ENCODE measurements around the gene NKD1. TPM values are rescaled to one million over a fixed set of nuclear protein-coding genes. Genes with fewer than 3 reads are reported as not detected.

Gene NKD1
- total RNA-seq, 8 experiments from 2014 or later = 0.13 to 20.0 (median 1.2) TPM

- no peak overlapping the region for H3K4me3 ChIP-seq
- peaks cover 0 to 5% of the 10 kb centered on the region in 2 donors for H3K4me1 ChIP-seq (replicated peaks in 1 of 2)
- H3K27ac ChIP-seq = no peak overlapping the region
- 60 to 100% (median 99%) methylated on average over 1 to 11 of the region's 30 CpGs; no CpG with 5 or more reads in 4 of the 10 experiments for WGBS, 10 experiments
- no peak for ATAC-seq (replicated peaks in 6 of 8)
- in situ Hi-C loops (cut with MboI; ENCODE audit: low pct_unique_long_range_greater_than_20kb in 2 of 9, low sequenced_read_pairs in 9 of 9, unreplicated experiment in 9 of 9) = no loop called here
Observed at GRCh38 chr16:50632927-50633800, 85.0 kb downstream of the NKD1 start.

GRCh38 chr16:50634090-50634489 lies 85.9 kb downstream of the NKD1 start:
- no peak for ATAC-seq (replicated peaks in 6 of 8)
- Histone ChIP-seq H3K4me1 (replicated peaks in 1 of 2) (peaks cover 0 to 5% of the 10 kb centered on the region in 2 donors), H3K27ac (no peak overlapping the region), H3K4me3 (no peak overlapping the region)
- in situ Hi-C loops (cut with MboI; ENCODE audit: low pct_unique_long_range_greater_than_20kb in 2 of 9, low sequenced_read_pairs in 9 of 9, unreplicated experiment in 9 of 9) = no loop called here
- 60 to 100% (median 90%) methylated on average over 1 to 6 of the region's 7 CpGs for WGBS, 10 experiments

- peaks cover 0 to 5% of the 10 kb centered on the region in 2 donors for H3K4me1 ChIP-seq (replicated peaks in 1 of 2)
- H3K4me3 ChIP-seq = no peak overlapping the region
- in situ Hi-C loops (cut with MboI; ENCODE audit: low pct_unique_long_range_greater_than_20kb in 2 of 9, low sequenced_read_pairs in 9 of 9, unreplicated experiment in 9 of 9) = no loop called here
- no peak for ATAC-seq (replicated peaks in 6 of 8)
- H3K27ac ChIP-seq = no peak overlapping the region
- 33 to 71% (median 40%) methylated on average over 1 of the region's 1 CpG; no CpG with 5 or more reads in 7 of the 10 experiments for WGBS, 10 experiments
Observed at GRCh38 chr16:50634947-50635346, 86.8 kb downstream of the NKD1 start.

- ATAC-seq (replicated peaks in 6 of 8) = peak in 2 of 8 experiments; percentile 33 to 43
- Histone ChIP-seq H3K4me1 (replicated peaks in 1 of 2) (peaks cover 0 to 5% of the 10 kb centered on the region in 2 donors), H3K4me3 (no peak overlapping the region), H3K27ac (no peak overlapping the region)
- in situ Hi-C loops (cut with MboI; ENCODE audit: low pct_unique_long_range_greater_than_20kb in 2 of 9, low sequenced_read_pairs in 9 of 9, unreplicated experiment in 9 of 9) = no loop called here
- 50 to 100% (median 77%) methylated on average over 1 to 11 of the region's 17 CpGs; no CpG with 5 or more reads in 3 of the 10 experiments for WGBS, 10 experiments
Observed at GRCh38 chr16:50635505-50636392, 87.6 kb downstream of the NKD1 start.

- no peak overlapping the region for H3K27ac ChIP-seq
- peak in 3 of 8 experiments; percentile 26 to 65 (median 62) for ATAC-seq (replicated peaks in 6 of 8)
- 55 to 100% (median 83%) methylated on average over 1 to 6 of the region's 10 CpGs; no CpG with 5 or more reads in 2 of the 10 experiments for WGBS, 10 experiments
- no peak overlapping the region for H3K4me3 ChIP-seq
- in situ Hi-C loops (cut with MboI; ENCODE audit: low pct_unique_long_range_greater_than_20kb in 2 of 9, low sequenced_read_pairs in 9 of 9, unreplicated experiment in 9 of 9) = no loop called here
- peaks cover 0 to 5% of the 10 kb centered on the region in 2 donors for H3K4me1 ChIP-seq (replicated peaks in 1 of 2)
Observed at GRCh38 chr16:50636753-50637374, 88.7 kb downstream of the NKD1 start.

GRCh38 chr16:50637716-50638602 lies 89.8 kb downstream of the NKD1 start:
- 0 to 100% (median 44%) methylated on average over 1 to 4 of the region's 13 CpGs; no CpG with 5 or more reads in 4 of the 10 experiments for WGBS, 10 experiments
- Histone ChIP-seq H3K4me1 (replicated peaks in 1 of 2) (peaks cover 0 to 5% of the 10 kb centered on the region in 2 donors), H3K4me3 (no peak overlapping the region), H3K27ac (no peak overlapping the region)
- no peak for ATAC-seq (replicated peaks in 6 of 8)
- in situ Hi-C loops (cut with MboI; ENCODE audit: low pct_unique_long_range_greater_than_20kb in 2 of 9, low sequenced_read_pairs in 9 of 9, unreplicated experiment in 9 of 9) = no loop called here

- Histone ChIP-seq H3K27ac (no peak overlapping the region), H3K4me1 (replicated peaks in 1 of 2) (peaks cover 0 to 5% of the 10 kb centered on the region in 2 donors), H3K4me3 (no peak overlapping the region)
- 40 to 100% (median 77%) methylated on average over 1 to 5 of the region's 8 CpGs; no CpG with 5 or more reads in 4 of the 10 experiments for WGBS, 10 experiments
- in situ Hi-C loops (cut with MboI; ENCODE audit: low pct_unique_long_range_greater_than_20kb in 2 of 9, low sequenced_read_pairs in 9 of 9, unreplicated experiment in 9 of 9) = no loop called here
- ATAC-seq (replicated peaks in 6 of 8) = no peak
Observed at GRCh38 chr16:50638816-50639670, 90.8 kb downstream of the NKD1 start.

GRCh38 chr16:50640391-50640790 lies 92.2 kb downstream of the NKD1 start:
- Histone ChIP-seq H3K27ac (no peak overlapping the region), H3K4me3 (no peak overlapping the region), H3K4me1 (replicated peaks in 1 of 2) (peaks cover 0 to 6% of the 10 kb centered on the region in 2 donors)
- peak in 1 of 8 experiments; percentile 31 for ATAC-seq (replicated peaks in 6 of 8)
- 38 to 100% (median 73%) methylated on average over 1 of the region's 1 CpG; no CpG with 5 or more reads in 2 of the 10 experiments for WGBS, 10 experiments
- in situ Hi-C loops (cut with MboI; ENCODE audit: low pct_unique_long_range_greater_than_20kb in 2 of 9, low sequenced_read_pairs in 9 of 9, unreplicated experiment in 9 of 9) = no loop called here

GRCh38 chr16:50640919-50641817 lies 93.0 kb downstream of the NKD1 start:
- WGBS, 10 experiments = 80 to 100% (median 92%) methylated on average over 2 to 11 of the region's 15 CpGs; no CpG with 5 or more reads in 1 of the 10 experiments
- no peak overlapping the region for H3K27ac ChIP-seq
- in situ Hi-C loops (cut with MboI; ENCODE audit: low pct_unique_long_range_greater_than_20kb in 2 of 9, low sequenced_read_pairs in 9 of 9, unreplicated experiment in 9 of 9) = no loop called here
- peaks cover 5 to 6% of the 10 kb centered on the region in 2 donors for H3K4me1 ChIP-seq (replicated peaks in 1 of 2)
- no peak overlapping the region for H3K4me3 ChIP-seq
- ATAC-seq (replicated peaks in 6 of 8) = no peak

GRCh38 chr16:50641818-50642187 lies 93.6 kb downstream of the NKD1 start:
- 60 to 100% (median 80%) methylated on average over 1 to 2 of the region's 4 CpGs; no CpG with 5 or more reads in 7 of the 10 experiments for WGBS, 10 experiments
- ATAC-seq (replicated peaks in 6 of 8) = no peak
- in situ Hi-C loops (cut with MboI; ENCODE audit: low pct_unique_long_range_greater_than_20kb in 2 of 9, low sequenced_read_pairs in 9 of 9, unreplicated experiment in 9 of 9) = no loop called here
- Histone ChIP-seq H3K4me3 (no peak overlapping the region), H3K27ac (no peak overlapping the region), H3K4me1 (replicated peaks in 1 of 2) (peaks cover 10 to 12% of the 10 kb centered on the region in 2 donors)

All from motor neuron (in vitro differentiated cells).